Prostate gland (tissue), 2 donors: ENCODE measurements around the gene PCDHGB3. TPM values are rescaled to one million over a fixed set of nuclear protein-coding genes. Genes with fewer than 3 reads are reported as not detected.
"Not testable (repeated sequence)": the region's sequence is repeated elsewhere in the genome, so short reads cannot be mapped to it uniquely, and the experiment has no call there.

Source experiments
- DNase-seq: peaks from one replicate; pipeline ENCODE4 v3.0.0-alpha.2; 2019; ENCODE audit warnings: low spot score
- H3K27ac ChIP-seq, 2 donors: fragments of 200-600 bp; sonication (generic); 2 replicates each; pipeline ENCODE4 v1.5.1; 2017 to 2019
- H3K27me3 ChIP-seq: fragments of 200-600 bp; sonication (generic); replicated peaks from 2 replicates; pipeline ENCODE4 v1.5.1; 2019; ENCODE audit not compliant: insufficient read depth
- H3K36me3 ChIP-seq, 2 donors: fragments of 200-600 bp; sonication (generic); 1 replicate in 1 of 2; 2 replicates in 1 of 2; pipeline versions ENCODE4 v1.5.1 to v1.8.1; 2017 to 2019
- H3K4me1 ChIP-seq: fragments of 200-600 bp; sonication (generic); replicated peaks from 2 replicates; pipeline ENCODE4 v1.5.1; 2019
- H3K4me3 ChIP-seq, 2 donors: fragments of 200-600 bp; sonication (generic); 2 replicates each; pipeline ENCODE4 v1.5.1; 2017 to 2019
- H3K9me3 ChIP-seq: fragments of 200-600 bp; sonication (generic); 2 replicates; pipeline ENCODE4 v1.5.1; 2017
- CTCF ChIP-seq, 4 experiments: fragments of 200-600 bp in 2 of 4; fragments of 450-650 bp in 2 of 4; sonication (generic) in 2 of 4; IDR thresholded peaks; 1 replicate in 3 of 4; 2 replicates in 1 of 4; pipeline ENCODE4 v1.5.1; 2016 to 2019; ENCODE audit warnings: antibody characterized with exemption in 4 of 4, mild to moderate bottlenecking in 2 of 4, moderate library complexity in 2 of 4
- POLR2A ChIP-seq: fragments of 450-650 bp; IDR thresholded peaks from one replicate; pipeline ENCODE4 v1.6.1; 2016; ENCODE audit warnings: antibody characterized with exemption, mild to moderate bottlenecking
- POLR2AphosphoS5 ChIP-seq: sonication (generic); formaldehyde crosslinking; IDR thresholded peaks from one replicate; pipeline ENCODE4 v1.6.1; 2017; ENCODE audit warnings: antibody characterized with exemption
- WGBS: methylation state at CpG from one replicate; pipeline ENCODE4 v1.1.5; 2018; 5-methylcytosine and 5-hydroxymethylcytosine counted together
- intact Hi-C: fragments of 100-400 bp; cut with DNase I; formaldehyde crosslinking; loops from one replicate; pipeline ENCODE4 v1.14.2; 2022
- total RNA-seq, 2 donors: library from RNA; depleted of rRNA; stranded (reverse); fragments of >200 nt; gene quantifications; one replicate each; pipeline ENCODE4 v1.1.0, GENCODE V29; 2016

The PCDHGB3 gene
- total RNA-seq, 2 donors from 2014 or later: 3.1 to 7.7 TPM

GRCh38 chr5:141388661-141389060 lies 18.6 kb downstream of the PCDHGB3 start:
- WGBS: 42% methylated on average over 10 of the region's 10 CpGs
- Histone ChIP-seq H3K27ac (no peak overlapping the region), H3K4me1 (no peaks in the 10 kb centered on the region), H3K27me3 (peaks cover 4% of the 10 kb centered on the region), H3K4me3 (no peak overlapping the region), H3K36me3 (no peaks in the 10 kb centered on the region), H3K9me3 (no peaks in the 10 kb centered on the region)
- intact Hi-C loops: no loop called here
- no peak for DNase-seq
- TF ChIP-seq CTCF (IDR thresholded peaks at IDR 0.05): no peak
- no peak for TF ChIP-seq POLR2A
- TF ChIP-seq POLR2AphosphoS5: no peak

GRCh38 chr5:141389153-141390042 lies 19.4 kb downstream of the PCDHGB3 start:
- no peak overlapping the region for H3K27ac ChIP-seq
- no peaks in the 10 kb centered on the region for H3K9me3 ChIP-seq
- no peak overlapping the region for H3K4me3 ChIP-seq
- TF ChIP-seq CTCF (IDR thresholded peaks at IDR 0.05) (no peak), POLR2AphosphoS5 (no peak), POLR2A (no peak)
- intact Hi-C loops: no loop called here
- no peaks in the 10 kb centered on the region for H3K4me1 ChIP-seq
- H3K36me3 ChIP-seq: no peaks in the 10 kb centered on the region
- WGBS: 35% methylated on average over 77 of the region's 77 CpGs
- H3K27me3 ChIP-seq: peaks cover 4% of the 10 kb centered on the region
- no peak for DNase-seq

DNA sequence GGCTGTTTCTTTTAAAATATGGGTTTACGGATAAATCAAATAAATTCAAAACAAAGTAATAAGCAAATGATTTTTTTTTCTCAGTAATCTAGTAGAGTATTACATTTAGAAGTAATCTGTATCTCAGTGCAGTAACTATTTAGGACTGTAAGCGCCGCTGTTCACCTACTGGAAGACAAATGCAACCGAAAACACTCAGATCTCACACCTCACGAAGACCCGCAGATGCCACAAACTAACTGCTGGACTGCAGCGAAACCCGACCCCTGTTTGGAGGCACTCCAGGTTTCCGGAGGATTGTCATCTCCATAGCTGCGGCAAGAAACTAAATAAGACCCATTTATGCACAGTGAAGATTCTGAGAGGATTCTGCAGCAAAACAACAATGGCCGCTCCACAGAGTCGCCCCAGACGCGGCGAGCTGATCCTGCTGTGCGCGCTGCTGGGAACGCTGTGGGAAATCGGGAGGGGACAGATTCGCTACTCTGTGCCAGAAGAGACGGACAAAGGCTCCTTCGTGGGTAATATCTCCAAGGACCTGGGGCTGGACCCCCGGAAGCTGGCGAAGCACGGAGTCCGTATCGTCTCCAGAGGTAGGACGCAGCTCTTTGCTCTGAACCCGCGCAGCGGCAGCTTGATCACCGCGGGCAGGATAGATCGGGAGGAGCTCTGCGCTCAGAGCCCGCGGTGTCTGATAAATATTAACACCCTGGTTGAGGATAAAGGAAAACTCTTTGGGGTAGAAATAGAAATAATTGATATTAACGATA lies 22.6 kb downstream of the PCDHGB3 start, which contains the start of gene PCDHGA8:
PCDHGA8 (plus strand) TSS at position 205 of the 770 bp plus-strand sequence; CDS start at position 386, 181 bp downstream.
- no peak for DNase-seq
- intact Hi-C loops: no loop called here
- Histone ChIP-seq H3K27ac (no peak within 1 kb of the TSS), H3K4me3 (no peak within 1 kb of the TSS), H3K27me3 (peaks cover 6% of the 10 kb centered on the region), H3K4me1 (no peaks in the 10 kb centered on the region), H3K9me3 (no peaks in the 10 kb centered on the region), H3K36me3 (no peaks in the 10 kb centered on the region)
- no peak for TF ChIP-seq POLR2A
- TF ChIP-seq CTCF (IDR thresholded peaks at IDR 0.05): no peak
- TF ChIP-seq POLR2AphosphoS5: no peak
- WGBS: 26% methylated on average over 38 of the region's 38 CpGs

GRCh38 chr5:141393267-141393666 lies 23.2 kb downstream of the PCDHGB3 start:
- TF ChIP-seq POLR2AphosphoS5 (no peak), CTCF (IDR thresholded peaks at IDR 0.05) (no peak), POLR2A (no peak)
- no peaks in the 10 kb centered on the region for H3K36me3 ChIP-seq
- no peak overlapping the region for H3K4me3 ChIP-seq
- H3K9me3 ChIP-seq: no peaks in the 10 kb centered on the region
- DNase-seq: no peak
- no peak overlapping the region for H3K27ac ChIP-seq
- H3K4me1 ChIP-seq: no peaks in the 10 kb centered on the region
- H3K27me3 ChIP-seq: peaks cover 6% of the 10 kb centered on the region
- 35% methylated on average over 21 of the region's 21 CpGs for WGBS
- intact Hi-C loops: no loop called here

DNA sequence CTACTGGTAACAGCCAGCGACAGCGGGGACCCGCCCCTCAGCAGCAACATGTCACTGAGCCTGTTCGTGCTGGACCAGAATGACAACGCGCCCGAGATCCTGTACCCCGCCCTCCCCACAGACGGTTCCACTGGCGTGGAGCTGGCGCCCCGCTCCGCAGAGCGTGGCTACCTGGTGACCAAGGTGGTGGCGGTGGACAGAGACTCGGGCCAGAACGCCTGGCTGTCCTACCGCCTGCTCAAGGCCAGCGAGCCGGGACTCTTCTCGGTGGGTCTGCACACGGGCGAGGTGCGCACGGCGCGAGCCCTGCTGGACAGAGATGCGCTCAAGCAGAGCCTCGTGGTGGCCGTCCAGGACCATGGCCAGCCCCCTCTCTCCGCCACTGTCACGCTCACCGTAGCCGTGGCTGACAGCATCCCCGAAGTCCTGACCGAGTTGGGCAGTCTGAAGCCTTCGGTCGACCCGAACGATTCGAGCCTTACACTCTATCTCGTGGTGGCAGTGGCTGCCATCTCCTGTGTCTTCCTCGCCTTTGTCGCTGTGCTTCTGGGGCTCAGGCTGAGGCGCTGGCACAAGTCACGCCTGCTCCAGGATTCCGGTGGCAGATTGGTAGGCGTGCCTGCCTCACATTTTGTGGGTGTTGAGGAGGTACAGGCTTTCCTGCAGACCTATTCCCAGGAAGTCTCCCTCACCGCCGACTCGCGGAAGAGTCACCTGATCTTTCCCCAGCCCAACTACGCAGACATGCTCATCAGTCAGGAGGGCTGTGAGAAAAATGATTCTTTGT lies 24.6 kb downstream of the PCDHGB3 start:
- H3K4me3 ChIP-seq, intact Hi-C loops, H3K27me3 ChIP-seq, DNase-seq, H3K27ac ChIP-seq, H3K4me1 ChIP-seq, H3K9me3 ChIP-seq, H3K36me3 ChIP-seq: not testable (repeated sequence)
- 29% methylated on average over 40 of the region's 53 CpGs for WGBS
